Mononuclear cell (primary cell): Measurements from ENCODE around the gene MYO6. TPM values are rescaled to one million over a fixed set of nuclear protein-coding genes. Genes with fewer than 3 reads are reported as not detected.

Source experiments
- H3K27me3 ChIP-seq: 2 replicates; pipeline ENCODE4 v1.6.0; 2011; ENCODE audit warnings: low read length, control low read depth; ENCODE audit not compliant: insufficient read depth
- H3K4me1 ChIP-seq: 2 replicates; pipeline ENCODE4 v1.5.1; 2011; ENCODE audit warnings: mild to moderate bottlenecking, low read length, control low read depth; ENCODE audit not compliant: insufficient read depth
- H3K4me3 ChIP-seq: 2 replicates; pipeline ENCODE4 v1.5.1; 2011; ENCODE audit warnings: mild to moderate bottlenecking, low read length, moderate library complexity
- H3K9me3 ChIP-seq: 2 replicates; pipeline ENCODE4 v1.5.1; 2011; ENCODE audit warnings: low read depth, mild to moderate bottlenecking, control low read depth, low read length
- total RNA-seq: library from RNA; depleted of rRNA; stranded (reverse); fragments of >200 nt; gene quantifications from one replicate; pipeline ENCODE4 v1.2.3, GENCODE V29; 2012

Gene MYO6
- total RNA-seq, 1 donor, result 2.4 TPM

DNA sequence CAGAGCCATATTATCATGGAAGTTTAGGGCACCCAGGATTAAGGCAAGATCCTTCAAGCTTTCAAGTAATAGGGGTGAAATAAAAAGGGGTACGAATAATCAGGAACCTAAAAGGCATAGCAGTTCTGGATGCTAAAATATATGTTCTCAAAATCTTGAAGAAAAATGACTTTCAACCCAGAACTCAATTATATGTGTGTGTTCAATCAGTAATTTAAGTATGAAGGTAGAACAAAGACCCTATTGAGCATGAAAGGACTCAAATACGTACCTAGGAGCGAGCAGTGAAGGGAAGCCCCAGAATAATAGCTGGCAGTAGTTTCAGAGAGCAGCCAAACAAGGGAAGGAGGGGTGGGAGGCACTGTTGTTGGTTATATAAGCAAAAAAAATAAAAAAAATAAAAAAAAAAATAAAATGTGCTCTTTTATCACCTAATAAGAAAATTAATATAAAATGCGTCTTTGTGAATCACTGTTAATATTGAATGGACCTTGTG is 45.4 kb downstream of the MYO6 start:
- Histone ChIP-seq H3K27me3 (no peaks in the 10 kb centered on the region), H3K4me1 (no peaks in the 10 kb centered on the region), H3K4me3 (no peak overlapping the region), H3K9me3 (no peaks in the 10 kb centered on the region)

DNA sequence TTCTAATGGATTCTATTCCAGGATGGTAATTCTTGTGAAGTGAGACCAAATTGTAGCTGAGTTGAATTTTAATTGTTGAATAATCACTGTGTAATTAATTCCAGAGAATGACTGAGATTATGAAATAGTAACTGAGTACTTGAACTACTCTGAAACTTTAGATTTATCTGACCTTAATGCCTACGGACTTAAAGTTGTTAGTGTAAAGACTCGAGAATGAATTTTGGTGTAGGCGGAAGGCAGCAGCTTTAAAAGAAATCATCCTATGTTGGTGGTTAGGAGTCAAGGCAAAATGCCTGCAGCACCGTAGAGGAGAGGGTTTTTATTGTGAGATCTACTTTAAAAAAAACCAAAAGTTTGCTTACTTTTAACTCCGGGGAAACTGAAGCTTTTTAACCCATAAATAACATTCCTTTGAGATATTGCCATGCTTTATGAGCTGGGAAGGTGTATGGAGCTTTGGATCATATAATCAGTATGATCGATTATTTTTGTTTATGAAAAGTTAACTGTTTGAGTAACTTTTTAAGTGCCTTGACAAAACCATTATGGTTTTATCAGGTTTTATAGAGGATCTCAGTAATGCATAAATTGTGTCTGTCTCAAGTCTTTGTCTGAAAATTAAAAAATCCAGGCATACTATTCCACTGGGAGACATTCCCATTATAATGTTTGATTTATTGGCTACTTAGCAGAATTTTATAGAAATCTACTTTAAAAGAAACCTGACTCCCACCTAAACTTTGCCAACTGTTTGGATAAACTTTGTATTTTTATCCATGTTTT is 46.1 kb downstream of the MYO6 start:
- Histone ChIP-seq H3K27me3 (no peaks in the 10 kb centered on the region), H3K4me1 (no peaks in the 10 kb centered on the region), H3K9me3 (no peaks in the 10 kb centered on the region), H3K4me3 (no peak overlapping the region)

DNA sequence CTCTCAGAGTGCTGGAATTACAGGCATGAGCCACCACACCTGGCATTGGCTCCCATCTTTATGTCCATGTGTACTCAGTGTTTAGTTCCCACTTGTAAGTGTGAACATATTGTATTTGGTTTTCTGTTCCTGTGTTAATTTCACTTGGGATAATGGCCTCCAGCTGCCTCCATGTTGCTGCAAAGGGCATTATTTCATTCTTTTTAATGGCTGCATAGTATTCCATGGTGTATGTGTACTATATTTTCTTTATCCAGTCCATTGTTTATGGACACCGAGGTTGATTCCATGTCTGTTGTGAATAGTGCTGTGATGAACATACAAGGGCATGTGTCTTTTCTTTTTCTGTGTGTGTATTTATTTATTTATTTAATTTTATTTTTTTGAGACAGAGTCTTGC is 47.7 kb downstream of the MYO6 start:
- H3K4me1 ChIP-seq, result no peaks in the 10 kb centered on the region
- H3K4me3 ChIP-seq, result no peak overlapping the region
- H3K9me3 ChIP-seq, result no peaks in the 10 kb centered on the region
- no peaks in the 10 kb centered on the region for H3K27me3 ChIP-seq

DNA sequence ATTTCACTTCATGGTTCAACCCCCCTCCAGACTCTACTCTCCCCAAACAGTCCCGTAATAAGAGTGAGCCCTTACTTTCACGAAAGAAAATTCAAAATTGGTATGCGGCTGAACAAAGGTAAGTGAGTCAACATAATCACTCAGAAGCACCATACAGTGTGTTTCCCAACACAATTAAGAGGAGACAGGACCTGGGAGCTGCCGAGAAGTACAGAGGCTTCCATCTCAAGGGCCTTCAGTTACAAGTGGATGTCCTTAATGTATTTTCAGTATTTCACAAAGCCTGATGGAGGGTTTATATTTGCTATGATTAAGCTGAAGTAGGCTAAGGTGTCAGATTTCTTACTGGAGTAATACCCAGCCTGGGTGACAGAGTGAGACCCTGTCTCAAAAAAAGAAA is 51.1 kb downstream of the MYO6 start:
- no peaks in the 10 kb centered on the region for H3K4me1 ChIP-seq
- no peaks in the 10 kb centered on the region for H3K9me3 ChIP-seq
- no peak overlapping the region for H3K4me3 ChIP-seq
- no peaks in the 10 kb centered on the region for H3K27me3 ChIP-seq

DNA sequence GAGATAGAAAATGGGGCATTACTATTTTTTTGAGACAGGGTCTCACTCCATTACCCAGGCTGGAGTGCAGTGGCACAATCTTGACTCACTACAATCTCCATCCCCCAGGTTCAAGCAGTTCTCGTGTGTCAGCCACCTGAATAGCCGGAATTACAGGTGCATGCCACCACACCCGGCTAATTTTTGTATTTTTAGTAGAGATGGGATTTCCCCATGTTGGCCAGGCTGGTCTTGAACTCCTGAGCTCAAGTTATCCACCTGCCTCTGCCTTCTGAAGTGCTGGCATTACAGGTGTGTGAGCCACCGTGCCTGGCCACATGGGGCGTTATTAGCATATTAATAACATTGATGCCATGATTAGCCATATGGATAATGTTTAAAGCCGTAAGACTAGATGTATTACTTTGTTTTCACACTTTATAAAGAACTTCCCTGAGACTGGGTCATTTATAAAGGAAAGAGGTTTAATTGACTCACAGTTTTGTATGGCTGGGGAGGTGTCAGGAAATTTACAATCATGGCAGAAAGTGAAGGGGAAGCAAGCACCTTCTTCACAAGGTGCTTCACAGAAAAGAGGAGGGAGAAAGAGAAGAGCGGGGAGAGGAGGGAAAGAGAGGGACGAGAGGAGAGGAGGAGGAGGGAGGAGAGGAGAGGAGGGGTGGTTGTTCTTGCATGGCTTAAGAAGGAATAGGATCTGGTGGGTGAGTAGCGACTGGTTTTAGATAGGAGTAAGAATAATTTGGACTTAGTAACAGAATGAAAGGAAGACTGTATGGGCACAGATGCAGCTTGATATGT is 51.9 kb downstream of the MYO6 start:
- H3K4me1 ChIP-seq, result no peaks in the 10 kb centered on the region
- no peaks in the 10 kb centered on the region for H3K9me3 ChIP-seq

DNA sequence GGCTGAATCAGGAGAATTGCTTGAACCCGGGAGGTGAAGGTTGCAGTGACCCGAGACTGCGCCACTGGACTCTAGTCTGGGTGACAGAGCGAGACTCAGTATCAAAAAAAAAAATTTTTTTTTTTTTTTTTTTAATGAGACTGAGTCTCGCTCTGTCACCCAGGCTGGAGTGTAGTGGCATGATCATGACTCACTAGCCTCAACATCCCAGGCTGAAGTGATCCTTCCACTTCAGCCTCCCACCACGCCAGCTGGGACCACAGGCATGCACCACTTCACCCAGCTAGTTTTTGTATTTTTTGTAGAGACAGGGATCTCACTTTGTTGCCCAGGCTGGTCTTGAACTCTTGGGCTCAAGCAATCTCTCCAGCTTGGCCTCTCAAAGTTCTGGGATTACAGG is 53.3 kb downstream of the MYO6 start:
- no peaks in the 10 kb centered on the region for H3K4me1 ChIP-seq
- no peaks in the 10 kb centered on the region for H3K27me3 ChIP-seq
- H3K4me3 ChIP-seq, result no peak overlapping the region
- H3K9me3 ChIP-seq, result no peaks in the 10 kb centered on the region

More for the DNA sequence above, 51.9 kb downstream of the MYO6 start:
- H3K27me3 ChIP-seq, result no peaks in the 10 kb centered on the region
- no peak overlapping the region for H3K4me3 ChIP-seq

DNA sequence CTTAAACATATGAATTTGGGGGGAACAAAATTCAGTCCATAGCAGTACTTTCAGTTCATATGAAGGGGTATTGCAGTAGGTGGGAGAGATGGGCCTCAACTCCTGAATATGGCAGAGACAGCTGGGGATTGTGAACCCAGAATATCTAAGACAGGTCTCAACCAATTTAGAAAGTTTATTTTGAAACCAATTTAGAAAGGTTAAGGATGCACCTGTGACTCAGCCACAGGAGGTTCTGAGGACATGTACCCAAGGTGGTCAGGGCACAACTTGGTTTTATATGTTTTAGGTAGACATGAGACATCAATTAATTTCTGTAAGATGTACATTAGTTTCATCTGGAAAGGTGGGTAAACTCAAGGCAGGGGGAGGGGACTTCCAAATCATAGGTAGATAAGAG is 59.5 kb downstream of the MYO6 start:
- H3K4me3 ChIP-seq, result no peak overlapping the region
- H3K9me3 ChIP-seq, result no peaks in the 10 kb centered on the region
- no peaks in the 10 kb centered on the region for H3K4me1 ChIP-seq
- no peaks in the 10 kb centered on the region for H3K27me3 ChIP-seq

GRCh38 chr6:75812560-75812959 is 63.5 kb downstream of the MYO6 start:
- Histone ChIP-seq H3K27me3 (no peaks in the 10 kb centered on the region), H3K9me3 (no peaks in the 10 kb centered on the region), H3K4me3 (no peak overlapping the region), H3K4me1 (no peaks in the 10 kb centered on the region)

- no peaks in the 10 kb centered on the region for H3K9me3 ChIP-seq
- no peak overlapping the region for H3K4me3 ChIP-seq
- no peaks in the 10 kb centered on the region for H3K4me1 ChIP-seq
- H3K27me3 ChIP-seq, result no peaks in the 10 kb centered on the region
These were observed 64.6 kb downstream of the MYO6 start for GRCh38 chr6:75813476-75814250.

DNA sequence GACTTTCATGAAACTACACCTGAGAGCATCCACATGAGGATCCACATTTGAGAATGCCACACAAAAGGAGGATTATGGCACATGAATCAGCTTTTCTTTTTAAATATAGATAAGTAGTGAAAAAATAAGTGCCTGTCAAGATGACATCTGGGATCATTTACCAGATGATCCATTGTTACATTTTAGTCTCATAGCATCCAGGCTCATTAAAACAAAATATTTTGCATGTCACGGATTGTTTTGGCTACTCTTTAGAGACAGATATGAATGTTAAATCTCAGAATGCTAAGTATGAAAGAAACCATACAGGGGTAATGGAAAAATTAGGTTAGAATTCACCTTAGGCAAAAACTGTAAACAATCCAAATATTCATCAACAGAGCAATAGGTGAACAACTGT is 66.7 kb downstream of the MYO6 start:
- Histone ChIP-seq H3K27me3 (no peaks in the 10 kb centered on the region), H3K4me1 (no peaks in the 10 kb centered on the region), H3K9me3 (no peaks in the 10 kb centered on the region), H3K4me3 (no peak overlapping the region)

DNA sequence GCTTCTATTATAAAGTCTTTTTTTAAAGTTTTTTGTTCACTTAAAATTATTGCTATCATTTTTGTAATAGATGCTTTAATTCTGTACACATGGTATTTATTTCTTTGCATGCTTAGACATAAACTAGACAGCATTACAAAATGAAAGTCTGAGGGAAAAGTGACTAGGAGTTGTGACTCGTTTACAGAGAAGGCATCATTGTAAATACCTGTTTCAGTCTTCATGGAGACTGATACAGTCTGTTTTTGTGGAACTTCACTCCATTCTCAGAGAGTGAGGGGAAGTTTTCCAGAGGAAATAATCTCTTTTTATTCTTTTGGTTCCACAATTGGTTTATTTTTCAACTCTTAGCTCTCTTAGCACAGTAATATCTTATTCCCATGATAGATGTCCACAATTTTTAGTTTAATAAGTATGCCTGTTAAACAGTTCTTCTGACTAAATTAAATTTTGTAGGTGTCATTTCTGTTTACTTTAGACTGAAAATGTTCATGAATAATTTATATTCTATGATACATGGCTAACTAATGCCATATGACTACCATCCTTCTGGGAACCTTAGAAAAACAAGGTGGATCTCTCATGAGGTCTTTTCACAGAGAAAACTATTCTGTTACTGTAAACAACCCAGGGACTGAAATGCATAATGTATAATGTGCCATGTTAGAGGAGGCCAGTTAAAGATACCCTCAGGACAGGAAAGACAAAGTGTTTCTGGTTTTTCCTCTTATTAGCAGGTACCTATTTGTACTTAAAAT is 69.2 kb downstream of the MYO6 start:
- H3K4me3 ChIP-seq, result no peak overlapping the region
- H3K9me3 ChIP-seq, result no peaks in the 10 kb centered on the region
- no peaks in the 10 kb centered on the region for H3K4me1 ChIP-seq
- H3K27me3 ChIP-seq, result no peaks in the 10 kb centered on the region

- H3K9me3 ChIP-seq, result no peaks in the 10 kb centered on the region
- no peak overlapping the region for H3K4me3 ChIP-seq
- no peaks in the 10 kb centered on the region for H3K4me1 ChIP-seq
- H3K27me3 ChIP-seq, result no peaks in the 10 kb centered on the region
These were observed 70.9 kb downstream of the MYO6 start for GRCh38 chr6:75819776-75820487.

- H3K9me3 ChIP-seq, result no peaks in the 10 kb centered on the region
- no peak overlapping the region for H3K4me3 ChIP-seq
- H3K4me1 ChIP-seq, result no peaks in the 10 kb centered on the region
- H3K27me3 ChIP-seq, result no peaks in the 10 kb centered on the region
These were observed 75.1 kb downstream of the MYO6 start for GRCh38 chr6:75824160-75824559.

DNA sequence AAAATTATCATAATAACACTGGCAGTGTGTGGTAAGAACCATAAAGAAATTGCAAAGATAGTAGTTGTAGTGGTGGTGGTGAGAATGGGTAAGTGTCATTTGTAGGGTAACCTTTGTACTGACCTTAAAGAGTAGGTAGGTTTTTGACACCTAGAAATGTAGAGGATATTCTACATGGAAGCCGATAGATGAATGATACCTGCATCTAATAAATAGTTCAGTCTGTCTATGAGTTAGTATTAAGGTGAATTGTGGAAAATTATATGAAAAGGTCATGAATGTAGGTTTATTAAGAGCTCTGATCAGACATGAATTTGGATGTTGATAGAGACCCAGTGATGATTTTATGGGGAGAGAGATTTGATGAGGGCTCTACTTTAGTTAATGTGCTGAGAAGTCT is 78.1 kb downstream of the MYO6 start:
- no peaks in the 10 kb centered on the region for H3K9me3 ChIP-seq
- no peak overlapping the region for H3K4me3 ChIP-seq
- H3K4me1 ChIP-seq, result no peaks in the 10 kb centered on the region
- no peaks in the 10 kb centered on the region for H3K27me3 ChIP-seq
